WERI-Rb-1 (cell line): Measurements from ENCODE around the gene XRCC4.
"Not testable (repeated sequence)": the region's sequence is repeated elsewhere in the genome, so short reads cannot be mapped to it uniquely, and the experiment has no call there.

Source experiments
- DNase-seq: peaks from one replicate; pipeline ENCODE4 v3.0.0-alpha.2; 2020
- H3K27ac ChIP-seq: fragments of 250-450 bp; sonication (Bioruptor Pico); 2 replicates; pipeline ENCODE4 v1.5.1; 2020; ENCODE audit warnings: mild to moderate bottlenecking, moderate library complexity
- H3K27me3 ChIP-seq: fragments of 250-450 bp; sonication (Bioruptor Pico); 2 replicates; pipeline ENCODE4 v1.5.1; 2021; ENCODE audit warnings: mild to moderate bottlenecking, low read depth, moderate library complexity; ENCODE audit not compliant: insufficient read depth, severe bottlenecking
- H3K36me3 ChIP-seq: fragments of 250-450 bp; sonication (Bioruptor Pico); 2 replicates; pipeline ENCODE4 v1.5.1; 2020; ENCODE audit warnings: mild to moderate bottlenecking, moderate library complexity
- H3K4me3 ChIP-seq: 2 replicates; pipeline ENCODE4 v1.5.1; 2011; ENCODE audit warnings: low read depth, mild to moderate bottlenecking, control low read depth, low read length
- H3K9me3 ChIP-seq: fragments of 250-450 bp; sonication (Bioruptor Pico); 2 replicates; pipeline ENCODE4 v1.5.1; 2021; ENCODE audit warnings: mild to moderate bottlenecking, moderate library complexity; ENCODE audit not compliant: severe bottlenecking
- TF ChIP-seq, protein P1 (sequence below): IDR thresholded peaks from 2 replicates; pipeline ENCODE4 v1.5.1; 2011; ENCODE audit warnings: low read depth, mild to moderate bottlenecking, control low read depth, inconsistent platforms, low read length

XRCC4 gene

DNA sequence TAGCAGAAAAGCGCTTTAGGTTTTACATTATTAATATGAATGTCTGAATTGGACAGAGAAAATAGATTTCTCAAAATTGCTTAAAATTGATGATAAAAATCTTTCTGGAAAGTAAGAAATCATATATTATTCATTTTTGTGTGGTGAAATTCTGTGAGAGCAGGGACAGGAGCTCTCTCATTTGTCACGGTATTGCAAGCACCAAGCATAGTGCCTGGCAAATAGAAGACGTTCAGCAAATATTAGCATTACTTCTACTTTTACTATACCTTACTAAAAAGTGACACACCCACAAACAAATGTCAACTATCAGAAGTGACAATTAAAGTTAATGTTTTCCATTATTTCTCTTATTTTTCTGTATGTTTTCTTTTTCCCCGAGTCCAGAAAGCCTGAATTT is 69.1 kb downstream of the XRCC4 start:
- Histone ChIP-seq H3K4me3 (no peak overlapping the region), H3K9me3 (no peaks in the 10 kb centered on the region), H3K27ac (no peak overlapping the region), H3K27me3 (no peaks in the 10 kb centered on the region), H3K36me3 (no peaks in the 10 kb centered on the region)
- no peak for DNase-seq
- TF ChIP-seq, protein P1, sequence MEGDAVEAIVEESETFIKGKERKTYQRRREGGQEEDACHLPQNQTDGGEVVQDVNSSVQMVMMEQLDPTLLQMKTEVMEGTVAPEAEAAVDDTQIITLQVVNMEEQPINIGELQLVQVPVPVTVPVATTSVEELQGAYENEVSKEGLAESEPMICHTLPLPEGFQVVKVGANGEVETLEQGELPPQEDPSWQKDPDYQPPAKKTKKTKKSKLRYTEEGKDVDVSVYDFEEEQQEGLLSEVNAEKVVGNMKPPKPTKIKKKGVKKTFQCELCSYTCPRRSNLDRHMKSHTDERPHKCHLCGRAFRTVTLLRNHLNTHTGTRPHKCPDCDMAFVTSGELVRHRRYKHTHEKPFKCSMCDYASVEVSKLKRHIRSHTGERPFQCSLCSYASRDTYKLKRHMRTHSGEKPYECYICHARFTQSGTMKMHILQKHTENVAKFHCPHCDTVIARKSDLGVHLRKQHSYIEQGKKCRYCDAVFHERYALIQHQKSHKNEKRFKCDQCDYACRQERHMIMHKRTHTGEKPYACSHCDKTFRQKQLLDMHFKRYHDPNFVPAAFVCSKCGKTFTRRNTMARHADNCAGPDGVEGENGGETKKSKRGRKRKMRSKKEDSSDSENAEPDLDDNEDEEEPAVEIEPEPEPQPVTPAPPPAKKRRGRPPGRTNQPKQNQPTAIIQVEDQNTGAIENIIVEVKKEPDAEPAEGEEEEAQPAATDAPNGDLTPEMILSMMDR: no peak

DNA sequence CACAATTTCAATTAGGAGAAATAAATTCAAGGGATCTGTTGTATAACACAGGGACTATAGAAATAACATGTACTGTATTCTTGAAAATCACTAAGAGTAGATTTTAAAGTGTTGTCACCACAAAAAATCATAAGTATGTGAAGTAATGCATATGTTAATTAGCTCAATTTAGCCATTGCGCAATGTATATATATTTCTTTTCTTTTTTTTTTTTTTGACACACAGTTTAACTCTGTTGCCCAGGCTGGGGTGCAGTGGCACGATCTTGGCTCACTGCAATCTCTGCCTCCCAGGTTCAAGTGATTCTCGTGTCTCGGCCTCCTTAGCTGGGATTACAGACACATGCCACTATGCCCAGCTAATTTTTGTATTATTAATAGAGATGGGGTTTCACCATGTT is 70.2 kb downstream of the XRCC4 start:
- H3K9me3 ChIP-seq: no peaks in the 10 kb centered on the region
- TF ChIP-seq, protein P1: no peak
- no peaks in the 10 kb centered on the region for H3K36me3 ChIP-seq
- no peak overlapping the region for H3K4me3 ChIP-seq
- H3K27ac ChIP-seq: no peak overlapping the region
- no peaks in the 10 kb centered on the region for H3K27me3 ChIP-seq
- no peak for DNase-seq

DNA sequence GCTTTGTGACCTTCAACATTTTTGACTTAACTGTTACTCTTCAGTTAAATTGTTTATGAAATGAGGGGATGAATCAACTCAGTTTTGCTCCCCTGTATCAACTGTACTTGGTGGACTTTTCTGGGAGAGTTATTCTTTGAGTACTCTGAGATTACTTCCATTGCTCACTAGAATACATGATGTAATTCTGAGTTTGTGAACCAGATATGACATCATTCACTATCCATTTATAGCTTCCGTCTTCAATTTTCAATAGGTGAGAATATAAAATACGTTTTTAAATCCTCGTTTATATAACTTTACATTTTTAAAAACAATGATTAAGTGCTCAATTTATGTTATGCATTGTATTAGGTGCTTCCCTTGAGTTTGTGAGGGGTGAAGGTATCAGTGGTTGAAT is 71.0 kb downstream of the XRCC4 start:
- H3K36me3 ChIP-seq: no peaks in the 10 kb centered on the region
- H3K27ac ChIP-seq: no peak overlapping the region
- TF ChIP-seq, protein P1: no peak
- H3K27me3 ChIP-seq: no peaks in the 10 kb centered on the region
- H3K9me3 ChIP-seq: no peaks in the 10 kb centered on the region
- no peak overlapping the region for H3K4me3 ChIP-seq
- DNase-seq: no peak

DNA sequence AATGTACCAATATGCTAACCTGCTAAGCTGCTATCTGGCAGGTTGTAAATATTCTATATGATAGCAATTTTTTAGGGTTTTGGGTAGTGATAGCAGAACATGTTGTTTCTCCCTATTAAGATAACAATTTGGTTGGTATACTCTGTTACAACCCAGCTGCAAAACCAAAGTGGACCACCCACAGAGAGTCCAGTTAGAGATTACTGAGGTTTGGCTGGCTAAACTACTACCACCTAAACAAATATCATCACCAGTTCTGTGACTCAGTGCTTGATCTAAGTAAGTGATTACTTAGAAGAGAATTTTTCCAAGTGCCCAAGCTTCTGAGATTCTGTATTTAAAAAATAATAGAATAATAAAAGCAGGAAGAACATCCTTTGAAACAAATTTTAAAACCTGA is 72.3 kb downstream of the XRCC4 start:
- no peak overlapping the region for H3K27ac ChIP-seq
- TF ChIP-seq, protein P1: no peak
- DNase-seq: no peak

DNA sequence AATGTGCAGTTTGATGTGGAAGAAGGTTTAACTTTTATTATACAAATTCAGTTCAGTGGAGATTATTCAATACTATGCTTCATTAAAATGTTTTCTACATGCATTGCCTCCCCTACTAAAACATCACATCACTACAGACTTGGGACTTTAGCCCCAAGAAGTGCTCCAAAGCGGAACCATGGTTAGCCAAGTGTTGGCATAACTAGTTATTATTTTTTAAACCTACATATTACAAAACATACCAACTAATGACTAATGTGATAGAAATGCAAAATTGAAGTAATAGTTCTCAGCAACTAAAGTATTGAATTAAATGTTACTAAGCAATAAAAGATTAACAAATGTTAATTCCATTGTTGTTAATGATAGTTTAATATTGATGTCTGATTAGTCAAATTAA is 74.5 kb downstream of the XRCC4 start:
- Histone ChIP-seq H3K36me3 (no peaks in the 10 kb centered on the region), H3K27ac (no peak overlapping the region), H3K27me3 (no peaks in the 10 kb centered on the region), H3K4me3 (no peak overlapping the region), H3K9me3 (no peaks in the 10 kb centered on the region)
- DNase-seq: no peak
- TF ChIP-seq, protein P1: no peak

More for the DNA sequence above, 72.3 kb downstream of the XRCC4 start:
- no peak overlapping the region for H3K4me3 ChIP-seq
- H3K36me3 ChIP-seq: no peaks in the 10 kb centered on the region
- H3K27me3 ChIP-seq: no peaks in the 10 kb centered on the region
- no peaks in the 10 kb centered on the region for H3K9me3 ChIP-seq

DNA sequence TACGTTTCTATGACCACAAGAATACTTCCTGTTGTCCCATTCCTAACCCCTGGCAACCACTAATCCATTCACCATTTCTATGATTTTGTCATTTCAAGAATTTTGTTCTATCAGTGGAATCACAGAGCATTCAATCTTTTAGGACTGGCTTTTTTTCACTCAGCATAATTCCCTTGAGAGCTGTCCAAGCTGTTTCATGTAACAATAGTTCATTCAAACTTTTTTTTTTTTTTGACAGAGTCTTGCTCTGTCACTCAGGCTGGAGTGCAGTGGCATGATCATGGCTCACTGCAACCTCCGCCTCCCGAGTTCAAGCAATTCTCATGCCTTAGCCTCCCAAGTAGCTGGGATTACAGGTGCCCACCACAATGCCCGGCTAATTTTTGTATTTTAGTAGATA is 75.6 kb downstream of the XRCC4 start:
- not testable (repeated sequence) for H3K27ac ChIP-seq, H3K9me3 ChIP-seq, H3K27me3 ChIP-seq, H3K36me3 ChIP-seq, DNase-seq, H3K4me3 ChIP-seq

DNA sequence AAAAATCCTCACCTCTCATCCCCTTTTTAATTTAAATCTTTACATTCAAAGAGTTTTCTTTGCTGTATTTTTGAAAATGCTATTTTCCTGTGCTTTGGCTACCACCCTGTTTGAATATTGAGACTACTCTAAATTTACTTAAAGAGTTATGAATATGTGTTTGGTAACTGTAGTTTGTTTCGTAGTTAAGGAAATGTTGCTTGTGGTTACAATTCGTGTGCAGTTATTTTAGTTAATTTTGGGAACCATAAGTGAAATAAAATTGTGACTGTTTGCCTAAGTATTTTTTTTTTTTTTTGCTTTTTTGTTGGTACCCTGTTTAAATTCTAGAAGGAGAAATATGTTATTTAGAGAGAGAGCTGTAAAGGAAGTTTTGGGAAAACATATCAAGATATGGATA is 78.7 kb downstream of the XRCC4 start:
- no peak overlapping the region for H3K27ac ChIP-seq
- TF ChIP-seq, protein P1: no peak
- no peaks in the 10 kb centered on the region for H3K36me3 ChIP-seq
- H3K27me3 ChIP-seq: no peaks in the 10 kb centered on the region
- no peak overlapping the region for H3K4me3 ChIP-seq
- H3K9me3 ChIP-seq: no peaks in the 10 kb centered on the region
- DNase-seq: no peak
